HUES48 (cell line): ENCODE measurements around the gene ASMT.

Experiments used
- H3K27ac ChIP-seq: one replicate; pipeline ENCODE4 v1.7.0; 2013; ENCODE audit warnings: low read depth, low read length, inconsistent platforms
- H3K27me3 ChIP-seq: 2 replicates; pipeline ENCODE4 v1.6.1; 2013; ENCODE audit warnings: mild to moderate bottlenecking, low read length; ENCODE audit not compliant: control insufficient read depth, insufficient read depth
- H3K36me3 ChIP-seq: 2 replicates; pipeline ENCODE4 v1.6.1; 2013; ENCODE audit warnings: low read length; ENCODE audit not compliant: control insufficient read depth, insufficient read depth
- H3K4me1 ChIP-seq: 2 replicates; pipeline ENCODE4 v1.6.1; 2013; ENCODE audit warnings: mild to moderate bottlenecking, low read length; ENCODE audit not compliant: control insufficient read depth, insufficient read depth
- H3K4me3 ChIP-seq: 2 replicates; pipeline ENCODE4 v1.5.1; 2013; ENCODE audit warnings: mild to moderate bottlenecking, low read depth, low read length
- H3K9ac ChIP-seq: 2 replicates; pipeline ENCODE4 v1.6.1; 2013; ENCODE audit warnings: mild to moderate bottlenecking, low read depth, low read length, moderate library complexity
- H3K9me3 ChIP-seq: 2 replicates; pipeline ENCODE4 v1.6.1; 2013; ENCODE audit warnings: low read length; ENCODE audit not compliant: control insufficient read depth, insufficient read depth

The ASMT gene

GRCh38 chrX:1591102-1591862 is 23.6 kb upstream of the ASMT start, which contains the start of gene AKAP17A:
AKAP17A (plus strand) TSS chrX:1591604; CDS start chrX:1593463, 1,859 bp downstream.
- Histone ChIP-seq H3K9ac (peak within 1 kb of the TSS; percentile 72), H3K9me3 (no peaks in the 10 kb centered on the region), H3K27me3 (no peaks in the 10 kb centered on the region), H3K4me1 (peaks cover 3% of the 10 kb centered on the region; the same call in 1 of the 2 replicates), H3K4me3 (peak within 1 kb of the TSS; percentile 85), H3K36me3 (peaks cover 32% of the 10 kb centered on the region), H3K27ac (peak within 1 kb of the TSS; percentile 64)

- H3K9me3 ChIP-seq: no peaks in the 10 kb centered on the region
- peak overlapping the region; percentile 85 for H3K4me3 ChIP-seq
These were observed 22.9 kb upstream of the ASMT start for GRCh38 chrX:1591863-1592469.

GRCh38 chrX:1592470-1593142 is 22.3 kb upstream of the ASMT start:
- Histone ChIP-seq H3K36me3 (peaks cover 42% of the 10 kb centered on the region), H3K27me3 (no peaks in the 10 kb centered on the region), H3K4me1 (peaks cover 3% of the 10 kb centered on the region; the same call in 1 of the 2 replicates), H3K9ac (peak overlapping the region; percentile 51), H3K9me3 (no peaks in the 10 kb centered on the region), H3K27ac (peak overlapping the region; percentile 64), H3K4me3 (peak overlapping the region; percentile 85)

More at GRCh38 chrX:1591863-1592469, 22.9 kb upstream of the ASMT start:
- Histone ChIP-seq H3K27me3 (no peaks in the 10 kb centered on the region), H3K9ac (peak overlapping the region; percentile 72), H3K27ac (peak overlapping the region; percentile 64), H3K4me1 (peaks cover 3% of the 10 kb centered on the region; the same call in 1 of the 2 replicates), H3K36me3 (peaks cover 36% of the 10 kb centered on the region)

GRCh38 chrX:1593286-1594271 is 21.3 kb upstream of the ASMT start:
- no peaks in the 10 kb centered on the region for H3K9me3 ChIP-seq
- peaks cover 52% of the 10 kb centered on the region for H3K36me3 ChIP-seq
- peak overlapping the region; percentile 85; the same call in 1 of the 2 replicates for H3K4me3 ChIP-seq
- H3K4me1 ChIP-seq: peaks cover 3% of the 10 kb centered on the region; the same call in 1 of the 2 replicates
- no peak overlapping the region for H3K27ac ChIP-seq
- H3K9ac ChIP-seq: no peak overlapping the region
- no peaks in the 10 kb centered on the region for H3K27me3 ChIP-seq

GRCh38 chrX:1595711-1596060 is 19.2 kb upstream of the ASMT start:
- no peak overlapping the region for H3K9ac ChIP-seq
- no peaks in the 10 kb centered on the region for H3K9me3 ChIP-seq
- no peak overlapping the region for H3K27ac ChIP-seq
- no peak overlapping the region for H3K4me3 ChIP-seq
- H3K36me3 ChIP-seq: peaks cover 73% of the 10 kb centered on the region
- H3K27me3 ChIP-seq: no peaks in the 10 kb centered on the region
- H3K4me1 ChIP-seq: peaks cover 3% of the 10 kb centered on the region; the same call in 1 of the 2 replicates

GRCh38 chrX:1596676-1597344 is 18.0 kb upstream of the ASMT start:
- Histone ChIP-seq H3K9ac (no peak overlapping the region), H3K27me3 (no peaks in the 10 kb centered on the region), H3K9me3 (no peaks in the 10 kb centered on the region), H3K36me3 (peaks cover 84% of the 10 kb centered on the region), H3K4me1 (peaks cover 3% of the 10 kb centered on the region; the same call in 1 of the 2 replicates), H3K27ac (no peak overlapping the region), H3K4me3 (no peak overlapping the region)

- H3K4me1 ChIP-seq: peaks cover 3% of the 10 kb centered on the region; the same call in 1 of the 2 replicates
- H3K4me3 ChIP-seq: no peak overlapping the region
- no peaks in the 10 kb centered on the region for H3K9me3 ChIP-seq
- no peak overlapping the region for H3K27ac ChIP-seq
- H3K9ac ChIP-seq: no peak overlapping the region
- peaks cover 91% of the 10 kb centered on the region for H3K36me3 ChIP-seq
- no peaks in the 10 kb centered on the region for H3K27me3 ChIP-seq
These were observed 17.4 kb upstream of the ASMT start for GRCh38 chrX:1597345-1598020.

GRCh38 chrX:1598021-1598875 is 16.6 kb upstream of the ASMT start:
- Histone ChIP-seq H3K4me1 (no peaks in the 10 kb centered on the region), H3K9ac (no peak overlapping the region), H3K9me3 (no peaks in the 10 kb centered on the region), H3K27ac (no peak overlapping the region), H3K36me3 (peaks cover 94% of the 10 kb centered on the region), H3K27me3 (no peaks in the 10 kb centered on the region), H3K4me3 (no peak overlapping the region)
